Endothelial cell of umbilical vein (primary cell): ENCODE measurements around the gene ADARB2.
A peak's percentile ranks its signal among the peaks of the same experiment; 100 is the strongest.

Experiments
- CTCF ChIP-seq, 2 donors: IDR thresholded peaks; 1 replicate in 1 of 2; 2 replicates in 1 of 2; pipeline ENCODE4 v1.5.1; 2011; ENCODE audit warnings: low read length in 2 of 2, mild to moderate bottlenecking in 2 of 2, moderate library complexity in 2 of 2, control low read depth in 1 of 2, inconsistent platforms in 1 of 2, low read depth in 1 of 2; ENCODE audit not compliant: insufficient read depth in 1 of 2; ENCODE audit errors: extremely low read depth in 1 of 2
- EZH2 ChIP-seq: IDR thresholded peaks from 2 replicates; pipeline ENCODE4 v1.6.1; 2012; ENCODE audit warnings: borderline replicate concordance, low read depth, mild to moderate bottlenecking, moderate library complexity, low read length, inconsistent platforms; ENCODE audit not compliant: severe bottlenecking
- FOS ChIP-seq: IDR thresholded peaks from 2 replicates; pipeline ENCODE4 v1.6.1; 2011; ENCODE audit warnings: mild to moderate bottlenecking, low read length, moderate library complexity, borderline replicate concordance; ENCODE audit not compliant: insufficient read depth
- JUN ChIP-seq: IDR thresholded peaks from 2 replicates; pipeline ENCODE4 v1.6.1; 2011; ENCODE audit warnings: borderline replicate concordance, low read depth; ENCODE audit not compliant: insufficient read length, insufficient read depth
- MAX ChIP-seq: IDR thresholded peaks from 2 replicates; pipeline ENCODE4 v1.6.1; 2011; ENCODE audit not compliant: insufficient read depth, insufficient read length
- POLR2A ChIP-seq: IDR thresholded peaks from 2 replicates; pipeline ENCODE4 v1.6.1; 2012; ENCODE audit warnings: low read depth, mild to moderate bottlenecking, control low read depth, low read length
- POLR2AphosphoS5 ChIP-seq: IDR thresholded peaks from 2 replicates; pipeline ENCODE4 v1.6.1; 2012; ENCODE audit warnings: low read depth, mild to moderate bottlenecking, control low read depth, low read length, moderate library complexity; ENCODE audit not compliant: insufficient read depth

GRCh38 chr10:1229574-1229973, 507.8 kb downstream of the ADARB2 start:
- TF ChIP-seq CTCF (IDR thresholded peaks at IDR 0.05; ENCODE audit: extremely low read depth in 1 of 2, insufficient read depth in 1 of 2, low read depth in 1 of 2, low read length in 2 of 2) = no peak
- TF ChIP-seq EZH2 = no peak
- peak; percentile 46 for TF ChIP-seq MAX
- no peak for TF ChIP-seq POLR2A
- no peak for TF ChIP-seq JUN
- no peak for TF ChIP-seq POLR2AphosphoS5
- no peak for TF ChIP-seq FOS
